ENCODE results near the gene IMPA2. TPM values are rescaled to one million over a fixed set of nuclear protein-coding genes. Genes with fewer than 3 reads are reported as not detected.

Gene IMPA2
- total RNA-seq = 9.1 and 16.1 TPM in 2 replicates

GRCh38 chr18:11981192-11981542 lies at the start of gene IMPA2:
Gene IMPA2 (plus strand): TSS chr18:11981507. CDS start chr18:11981670, 163 bp downstream.

Other genes starting within 250 kb of the IMPA2 start
- gene CHMP1B, start 130.1 kb upstream of the IMPA2 start, total RNA-seq = 79.9 and 86.7 TPM in 2 replicates
- gene MPPE1, start 73.2 kb upstream of the IMPA2 start, total RNA-seq = 23.8 and 24.9 TPM in 2 replicates
- under 0.01 TPM in 1 of 2 replicates, not detected in the other for gene ANKRD62, start 112.3 kb downstream of the IMPA2 start, total RNA-seq

Data from dermis lymphatic vessel endothelial cell (primary cell).